ENCODE data around the gene VAC14.

GRCh38 chr16:70770626-70771552, 30.1 kb downstream of the VAC14 start:
- TF ChIP-seq, protein P1, sequence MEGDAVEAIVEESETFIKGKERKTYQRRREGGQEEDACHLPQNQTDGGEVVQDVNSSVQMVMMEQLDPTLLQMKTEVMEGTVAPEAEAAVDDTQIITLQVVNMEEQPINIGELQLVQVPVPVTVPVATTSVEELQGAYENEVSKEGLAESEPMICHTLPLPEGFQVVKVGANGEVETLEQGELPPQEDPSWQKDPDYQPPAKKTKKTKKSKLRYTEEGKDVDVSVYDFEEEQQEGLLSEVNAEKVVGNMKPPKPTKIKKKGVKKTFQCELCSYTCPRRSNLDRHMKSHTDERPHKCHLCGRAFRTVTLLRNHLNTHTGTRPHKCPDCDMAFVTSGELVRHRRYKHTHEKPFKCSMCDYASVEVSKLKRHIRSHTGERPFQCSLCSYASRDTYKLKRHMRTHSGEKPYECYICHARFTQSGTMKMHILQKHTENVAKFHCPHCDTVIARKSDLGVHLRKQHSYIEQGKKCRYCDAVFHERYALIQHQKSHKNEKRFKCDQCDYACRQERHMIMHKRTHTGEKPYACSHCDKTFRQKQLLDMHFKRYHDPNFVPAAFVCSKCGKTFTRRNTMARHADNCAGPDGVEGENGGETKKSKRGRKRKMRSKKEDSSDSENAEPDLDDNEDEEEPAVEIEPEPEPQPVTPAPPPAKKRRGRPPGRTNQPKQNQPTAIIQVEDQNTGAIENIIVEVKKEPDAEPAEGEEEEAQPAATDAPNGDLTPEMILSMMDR (IDR thresholded peaks at IDR 0.05), result peak; percentile 89 to 96 (median 94)
- no peak for TF ChIP-seq POLR2A (IDR thresholded peaks at IDR 0.05)
